Activated CD4-positive, CD25-positive, alpha-beta regulatory T cell treated with anti-CD3 and anti-CD28 coated beads, Interleukin-2, amount 50 U/mL, for 24 hours (primary cell): ENCODE results near the gene ZFP62.
"Not testable (repeated sequence)": the region's sequence is repeated elsewhere in the genome, so short reads cannot be mapped to it uniquely, and the experiment has no call there.

Experiments
- ATAC-seq, 2 donors: fragments of 150-1000 bp; cut with Tn5 transposase; one replicate each; pipeline ENCODE4 v1.10.0; 2021; ENCODE audit warnings: mild to moderate bottlenecking in 1 of 2, moderate library complexity in 1 of 2

ZFP62 gene

DNA sequence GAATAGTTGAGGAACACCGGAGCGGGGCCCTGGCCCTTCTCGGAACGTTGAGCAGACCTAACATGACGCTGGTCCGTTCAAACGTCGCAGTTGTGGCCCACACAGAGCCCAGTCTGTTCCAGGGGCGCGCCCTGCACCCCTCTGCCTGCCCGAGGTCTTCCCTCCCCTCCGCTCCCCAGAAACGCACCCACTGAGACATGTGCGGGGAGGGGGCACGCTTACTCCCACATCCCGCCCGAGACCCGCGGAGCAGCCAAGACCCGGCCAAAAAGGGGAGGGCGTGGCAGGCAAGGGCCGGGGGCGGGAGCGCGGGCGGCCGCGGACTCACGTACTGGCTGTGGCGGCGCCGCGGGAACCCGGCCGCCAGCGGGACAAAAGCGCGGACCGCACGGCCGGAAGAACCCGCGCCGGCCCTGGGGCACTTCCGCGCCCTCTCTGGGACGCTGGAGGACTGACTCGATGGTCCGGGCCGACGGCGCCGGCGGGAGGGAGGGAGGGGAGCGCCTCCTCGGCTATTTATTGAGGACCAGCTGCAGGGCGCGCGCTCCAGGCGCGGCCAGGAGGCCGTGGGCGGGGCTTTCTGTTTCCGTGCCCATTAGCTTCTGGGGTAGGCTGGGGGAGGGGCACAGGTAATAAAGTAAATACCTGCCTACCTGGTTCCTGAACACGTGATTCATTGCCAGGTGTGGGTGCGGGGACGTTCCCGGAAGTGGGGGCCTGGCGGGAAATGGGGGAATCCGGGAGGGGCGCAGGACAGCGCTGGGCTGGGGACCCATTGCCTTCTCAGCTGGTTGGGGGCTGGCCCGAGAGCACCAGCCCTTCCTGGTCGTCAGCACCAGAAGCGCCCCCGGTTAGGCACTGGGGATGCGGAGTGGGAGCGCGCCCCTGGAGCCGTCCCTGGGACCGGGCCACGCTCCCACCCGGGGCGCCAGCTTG is at the start of gene ZFP62:
Gene ZFP62, minus strand, starts transcription at position 390 of the 936 bp plus-strand sequence. Its CDS starts 57 bp downstream, at position 333.
- peak; percentile 88 to 91 for ATAC-seq

- no peak for ATAC-seq
Observed at GRCh38 chr5:180910735-180911134, 49.7 kb upstream of the ZFP62 start.

GRCh38 chr5:180910182-180910581 is 49.1 kb upstream of the ZFP62 start:
- ATAC-seq, result no peak

DNA sequence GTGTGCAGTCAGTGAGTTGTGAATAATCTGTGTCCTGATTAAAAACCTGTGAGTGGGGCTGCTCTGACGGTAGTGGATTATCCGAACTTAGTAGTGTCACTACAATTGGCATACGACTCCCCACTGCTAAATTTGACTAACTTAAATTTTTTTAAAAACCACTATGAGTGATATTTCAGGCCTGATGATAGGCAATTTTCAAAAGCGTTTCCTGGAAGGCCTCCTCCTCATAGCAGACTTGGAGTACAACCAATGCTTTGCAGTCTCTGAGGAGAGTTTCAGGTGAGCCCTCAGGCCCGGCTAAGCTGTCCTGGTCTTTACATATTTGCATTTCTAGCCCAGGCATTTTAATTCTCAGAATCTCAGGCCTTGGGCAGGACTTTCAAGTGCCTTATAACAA is 48.7 kb upstream of the ZFP62 start:
- peak; percentile 62 to 71 for ATAC-seq

DNA sequence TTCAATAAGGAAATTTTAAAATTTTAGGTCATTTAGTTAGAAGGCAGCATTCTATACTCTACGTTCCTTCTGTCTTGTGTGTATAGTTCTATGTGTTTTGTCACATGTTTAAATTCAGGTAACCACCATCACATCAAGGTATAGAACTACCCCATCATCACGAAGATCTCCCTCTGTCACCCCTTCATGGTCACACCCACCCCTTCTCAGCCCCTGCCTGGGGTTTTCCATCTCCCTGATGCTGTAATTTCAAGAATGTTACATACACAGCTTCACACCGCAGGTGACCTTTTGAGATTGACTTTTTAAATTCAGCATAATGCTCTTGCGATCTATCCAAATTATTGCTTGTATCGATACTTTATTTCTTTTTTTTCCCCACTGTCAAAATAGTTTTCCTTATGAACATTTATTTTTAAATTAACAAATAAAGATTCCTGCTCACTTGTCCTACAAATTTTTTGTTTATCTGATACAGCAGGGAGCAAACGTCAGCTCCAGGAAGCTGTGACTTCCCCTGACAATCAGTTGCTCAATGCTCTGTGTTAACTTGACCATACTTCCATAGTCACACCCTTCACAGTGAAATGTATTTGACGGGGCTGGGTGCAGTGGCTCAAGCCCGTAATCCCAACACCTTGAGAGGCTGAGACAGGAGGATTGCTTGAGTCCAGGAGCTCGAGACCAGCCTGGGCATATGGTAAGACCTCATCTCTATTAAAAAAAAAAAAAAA is 48.1 kb upstream of the ZFP62 start:
- peak; percentile 85 to 86 for ATAC-seq

DNA sequence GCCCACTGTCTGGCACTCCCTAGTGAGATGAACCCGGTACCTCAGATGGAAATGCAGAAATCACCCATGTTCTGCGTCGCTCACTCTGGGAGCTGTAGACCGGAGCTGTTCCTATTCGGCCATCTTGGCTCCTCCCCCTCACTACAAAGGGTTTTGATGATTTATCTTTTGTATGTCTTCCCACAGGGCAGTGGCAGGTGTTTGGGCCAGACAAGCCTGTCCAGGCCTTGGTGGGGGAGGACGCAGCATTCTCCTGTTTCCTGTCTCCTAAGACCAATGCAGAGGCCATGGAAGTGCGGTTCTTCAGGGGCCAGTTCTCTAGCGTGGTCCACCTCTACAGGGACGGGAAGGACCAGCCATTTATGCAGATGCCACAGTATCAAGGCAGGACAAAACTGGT is 47.3 kb upstream of the ZFP62 start:
- no peak for ATAC-seq

DNA sequence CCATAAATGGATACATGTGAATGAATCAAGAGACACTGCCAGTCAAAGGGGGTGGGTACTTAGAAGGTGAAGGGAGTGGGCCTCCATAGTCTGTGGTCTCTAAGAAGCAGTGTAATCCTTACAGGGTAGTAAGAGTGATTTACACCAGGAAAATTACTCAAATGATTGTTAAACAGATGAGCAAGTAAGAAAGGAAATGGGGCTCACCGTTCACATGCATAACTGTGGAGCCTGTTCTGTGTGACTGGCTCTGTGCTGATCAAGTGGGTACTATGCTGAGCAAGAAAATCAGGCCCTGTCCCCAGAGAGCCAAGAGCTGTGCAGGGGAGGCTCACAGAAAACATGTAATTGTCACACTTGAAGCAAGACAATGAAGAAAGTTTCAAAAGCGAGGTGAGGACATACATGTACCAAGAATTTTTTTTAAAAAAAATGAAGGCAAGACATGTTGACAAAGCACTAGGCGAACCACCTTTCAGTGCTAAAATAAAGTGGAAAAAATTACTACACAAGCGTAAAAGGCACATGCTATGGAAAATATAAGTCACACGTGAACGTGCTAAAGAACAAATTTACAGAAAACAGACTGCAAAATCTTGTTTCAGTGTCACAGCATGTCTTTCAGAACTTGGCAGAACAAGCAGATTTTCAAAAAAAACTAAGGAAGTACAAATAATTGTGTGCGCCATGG is 40.4 kb upstream of the ZFP62 start:
- ATAC-seq, result peak; percentile 83

GRCh38 chr5:180900178-180900577 is 39.1 kb upstream of the ZFP62 start:
- no peak for ATAC-seq

- no peak for ATAC-seq
Observed at GRCh38 chr5:180898621-180899246, 37.7 kb upstream of the ZFP62 start, which contains the start of gene BTNL8. TSS of gene BTNL8 (plus strand) at chr5:180899159. CDS start at chr5:180899311, 152 bp downstream.

DNA sequence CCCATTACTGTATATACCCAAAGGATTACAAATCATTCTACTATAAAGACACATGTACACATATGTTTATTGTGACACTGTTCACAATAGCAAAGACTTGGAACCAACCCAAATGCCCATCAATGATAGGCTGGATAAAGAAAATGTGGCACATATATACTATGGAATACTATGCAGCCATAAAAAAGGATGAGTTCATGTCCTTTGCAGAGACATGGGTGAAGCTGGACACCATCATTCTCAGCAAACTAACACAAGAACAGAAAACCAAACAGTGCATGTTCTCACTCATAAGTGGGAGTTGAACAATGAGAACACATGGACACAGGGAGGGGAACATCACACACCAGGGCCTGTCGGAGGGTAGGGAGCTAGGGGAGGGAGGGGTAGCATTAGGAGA is 34.3 kb upstream of the ZFP62 start:
- not testable (repeated sequence) for ATAC-seq

DNA sequence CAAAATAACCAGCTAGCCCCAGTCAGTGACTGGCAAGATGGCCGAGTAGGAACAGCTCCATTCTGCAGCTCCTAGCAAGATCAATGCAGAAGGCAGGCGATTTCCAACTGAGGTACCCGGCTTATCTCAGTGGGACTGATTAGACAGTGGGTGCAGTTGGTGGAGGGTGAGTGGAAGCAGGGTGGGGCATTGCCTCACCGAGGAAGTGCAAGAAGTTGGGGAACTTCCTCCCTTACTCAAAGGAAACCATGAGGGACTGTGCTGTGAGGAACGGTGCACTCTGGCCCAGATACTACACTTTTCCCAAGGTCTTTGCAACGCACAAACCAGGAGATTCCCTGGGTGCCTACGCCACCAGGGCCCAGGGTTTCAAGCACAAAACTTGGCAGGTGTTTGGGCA is 28.3 kb upstream of the ZFP62 start:
- ATAC-seq, result no peak

- ATAC-seq, result not testable (repeated sequence)
Observed at GRCh38 chr5:180885845-180886529, 24.9 kb upstream of the ZFP62 start.

- no peak for ATAC-seq
Observed at GRCh38 chr5:180875860-180876426, 14.9 kb upstream of the ZFP62 start.

DNA sequence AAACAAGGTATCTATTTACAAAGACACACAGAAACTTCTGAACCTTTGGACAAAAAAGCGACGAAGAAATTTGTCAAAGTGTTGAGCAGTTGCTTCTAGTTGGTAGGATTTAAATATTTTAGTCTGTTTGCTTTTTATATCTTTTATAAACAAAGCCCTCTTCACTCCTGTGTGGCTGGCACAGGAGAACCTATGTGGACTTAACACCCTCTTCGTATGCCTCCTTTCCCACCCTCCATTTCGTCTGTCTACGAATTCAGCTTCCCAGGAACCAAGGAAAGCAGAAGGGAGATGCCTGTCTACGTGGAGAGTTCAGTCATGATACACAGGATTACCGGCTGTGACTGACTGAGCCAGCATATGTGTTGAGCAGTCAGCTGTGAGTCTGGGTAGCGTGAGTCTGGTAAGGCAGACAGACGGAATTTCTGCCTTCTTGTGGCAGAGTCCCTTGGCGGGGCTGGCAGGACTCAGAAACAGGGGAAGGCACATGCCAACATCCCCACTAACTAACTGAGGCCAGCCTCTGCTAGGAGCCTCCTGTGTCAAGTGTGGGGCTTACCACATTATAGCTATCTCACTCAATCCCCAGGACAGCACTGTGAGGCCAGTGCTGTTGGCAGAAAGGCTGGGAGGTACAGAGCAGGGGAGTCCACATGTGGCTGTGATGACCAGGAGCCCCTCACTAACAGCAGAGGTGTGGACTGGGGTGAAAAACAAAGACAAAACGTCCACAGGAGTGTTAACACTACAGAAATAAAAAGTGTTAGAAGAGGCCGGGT is 13.9 kb upstream of the ZFP62 start:
- ATAC-seq, result no peak

GRCh38 chr5:180873615-180874520 is 12.8 kb upstream of the ZFP62 start:
- peak; percentile 74 to 79 for ATAC-seq

DNA sequence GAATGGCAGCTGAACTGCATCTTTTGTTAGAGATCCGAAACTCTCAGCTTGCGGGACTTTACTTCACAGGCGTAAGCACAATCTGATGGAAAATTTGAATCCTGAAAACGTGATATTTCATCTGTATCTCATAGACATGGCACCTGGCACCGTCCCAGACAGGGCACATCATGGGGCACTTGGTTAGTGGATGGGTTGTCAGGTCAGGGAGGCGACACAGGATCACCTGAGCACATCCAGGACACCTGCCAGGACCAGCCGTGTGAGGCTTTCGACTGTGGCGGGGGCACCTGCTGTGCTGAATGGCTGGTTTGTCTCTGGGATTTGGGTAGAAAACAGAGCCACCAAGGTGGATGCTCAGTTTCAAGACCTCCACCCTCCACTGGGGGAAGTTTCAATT is 11.3 kb upstream of the ZFP62 start:
- no peak for ATAC-seq

GRCh38 chr5:180870276-180871068 is 9.4 kb upstream of the ZFP62 start:
- ATAC-seq, result no peak

GRCh38 chr5:180869587-180869986 is 8.5 kb upstream of the ZFP62 start:
- no peak for ATAC-seq

DNA sequence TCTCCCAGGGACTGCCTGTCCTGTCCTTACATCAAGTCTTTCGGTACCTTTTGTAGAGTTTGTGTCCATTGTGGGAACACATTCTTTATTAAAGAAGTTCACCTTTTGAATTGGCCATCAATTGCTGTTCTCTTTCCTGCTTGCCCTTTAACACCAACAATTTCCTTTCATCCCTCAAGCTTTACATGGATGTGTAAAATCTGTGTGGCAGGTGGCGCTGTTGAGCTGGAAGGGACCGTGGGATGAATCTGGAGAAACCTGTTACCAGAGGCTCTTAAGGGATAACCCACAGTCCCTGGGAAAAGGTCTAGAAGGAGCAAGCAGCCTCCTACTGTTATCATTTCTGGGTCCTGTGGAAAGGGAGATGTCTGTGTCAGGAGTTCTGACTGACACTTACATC is 7.9 kb upstream of the ZFP62 start:
- peak in 1 of 2 donors; percentile 24 for ATAC-seq
